WTC11 (cell line): Measurements from ENCODE around the gene NDST3. TPM values are rescaled to one million over a fixed set of nuclear protein-coding genes. Genes with fewer than 3 reads are reported as not detected.

Experiments used
- ATAC-seq: fragments of 200-7000 bp; cut with Tn5 transposase; 2 replicates; pipeline ENCODE4 v1.10.0; 2021; ENCODE audit warnings: mild to moderate bottlenecking, moderate library complexity
- CTCF ChIA-PET: fragments of 300-600 bp; sonication (Branson Sonifier 250); formaldehyde crosslinking; loops from one replicate; lab custom pipeline; 2021; ENCODE audit warnings: antibody characterized with exemption; lab: Charles Lee
- POLR2A ChIA-PET: fragments of 350-600 bp; sonication (Branson Sonifier 250); formaldehyde crosslinking; loops from one replicate; lab custom pipeline; 2021; ENCODE audit warnings: antibody characterized with exemption; lab: Charles Lee
- DNase-seq: peaks from one replicate; pipeline ENCODE4 v3.0.0; 2021; ENCODE audit warnings: low spot score
- H3K27ac Mint-ChIP-seq: 2 replicates; pipeline ENCODE4 v1.8.0; 2021; ENCODE audit warnings: mixed read lengths
- H3K27me3 Mint-ChIP-seq: 2 replicates; pipeline ENCODE4 v1.8.0; 2021; ENCODE audit warnings: low read depth, mild to moderate bottlenecking, moderate library complexity, mixed read lengths
- H3K36me3 Mint-ChIP-seq: 2 replicates; pipeline ENCODE4 v1.8.0; 2021; ENCODE audit warnings: mixed read lengths
- H3K4me1 Mint-ChIP-seq: 2 replicates; pipeline ENCODE4 v1.8.0; 2022; ENCODE audit warnings: mixed read lengths
- H3K4me3 Mint-ChIP-seq: 2 replicates; pipeline ENCODE4 v1.8.0; 2021; ENCODE audit warnings: mild to moderate bottlenecking, moderate library complexity, mixed read lengths
- H3K9me3 Mint-ChIP-seq: 2 replicates; pipeline ENCODE4 v1.8.0; 2021; ENCODE audit warnings: mixed read lengths
- AFF4 ChIP-seq: sonication (generic); formaldehyde crosslinking; IDR thresholded peaks from 2 replicates; pipeline ENCODE4 v1.8.1; 2023; ENCODE audit warnings: mild to moderate bottlenecking, missing genetic modification reagents, borderline replicate concordance
- ATF6 ChIP-seq: sonication (generic); formaldehyde crosslinking; IDR thresholded peaks from 2 replicates; pipeline ENCODE4 v1.8.1; 2023; ENCODE audit warnings: mild to moderate bottlenecking, missing genetic modification reagents
- E2F1 ChIP-seq: sonication (generic); formaldehyde crosslinking; IDR thresholded peaks from 2 replicates; pipeline ENCODE4 v1.8.0; 2022; ENCODE audit warnings: mild to moderate bottlenecking, missing genetic modification reagents
- ERG ChIP-seq: fragments of 250-450 bp; sonication (Bioruptor Pico); IDR thresholded peaks from 2 replicates; pipeline ENCODE4 v1.8.0; 2021; ENCODE audit warnings: mild to moderate bottlenecking
- FOXJ3 ChIP-seq: sonication (generic); formaldehyde crosslinking; IDR thresholded peaks from 2 replicates; pipeline ENCODE4 v1.9.0; 2021; ENCODE audit warnings: missing genetic modification reagents, mild to moderate bottlenecking, borderline replicate concordance
- HMGXB4 ChIP-seq: sonication (generic); formaldehyde crosslinking; IDR thresholded peaks from 2 replicates; pipeline ENCODE4 v1.8.1; 2023; ENCODE audit warnings: mild to moderate bottlenecking, moderate library complexity, missing genetic modification reagents
- IRF1 ChIP-seq: sonication (generic); formaldehyde crosslinking; IDR thresholded peaks from 2 replicates; pipeline ENCODE4 v1.8.0; 2023; ENCODE audit warnings: missing genetic modification reagents
- MAX ChIP-seq: sonication (generic); formaldehyde crosslinking; IDR thresholded peaks from 2 replicates; pipeline ENCODE4 v1.8.0; 2022; ENCODE audit warnings: mild to moderate bottlenecking, missing genetic modification reagents
- MXD4 ChIP-seq: fragments of 250-450 bp; sonication (Bioruptor Pico); IDR thresholded peaks from 2 replicates; pipeline ENCODE4 v1.8.0; 2021; ENCODE audit warnings: mild to moderate bottlenecking, moderate library complexity, borderline replicate concordance
- NR1H2 ChIP-seq: sonication (generic); formaldehyde crosslinking; IDR thresholded peaks from 2 replicates; pipeline ENCODE4 v1.9.0; 2021; ENCODE audit warnings: mild to moderate bottlenecking, moderate library complexity, missing genetic modification reagents
- OVOL2 ChIP-seq: fragments of 250-450 bp; sonication (Bioruptor Pico); IDR thresholded peaks from 2 replicates; pipeline ENCODE4 v1.9.0; 2021; ENCODE audit warnings: mild to moderate bottlenecking, borderline replicate concordance
- SOX15 ChIP-seq: fragments of 250-450 bp; sonication (Bioruptor Pico); IDR thresholded peaks from 2 replicates; pipeline ENCODE4 v1.9.0; 2021; ENCODE audit warnings: mild to moderate bottlenecking
- ZBTB21 ChIP-seq: sonication (generic); formaldehyde crosslinking; IDR thresholded peaks from 2 replicates; pipeline ENCODE4 v1.8.1; 2023; ENCODE audit warnings: mild to moderate bottlenecking, missing genetic modification reagents, borderline replicate concordance
- ZMAT4 ChIP-seq: fragments of 250-450 bp; sonication (Bioruptor Pico); IDR thresholded peaks from 2 replicates; pipeline ENCODE4 v1.9.0; 2021; ENCODE audit warnings: mild to moderate bottlenecking
- ZNF121 ChIP-seq: sonication (generic); formaldehyde crosslinking; IDR thresholded peaks from 2 replicates; pipeline ENCODE4 v1.8.0; 2023; ENCODE audit warnings: missing genetic modification reagents
- ZNF138 ChIP-seq: sonication (generic); formaldehyde crosslinking; conservative IDR thresholded peaks from 2 replicates; pipeline ENCODE4 v1.8.1; 2022; ENCODE audit warnings: mild to moderate bottlenecking, moderate library complexity, missing genetic modification reagents
- ZNF219 ChIP-seq: sonication (generic); formaldehyde crosslinking; IDR thresholded peaks from 2 replicates; pipeline ENCODE4 v1.8.0; 2023; ENCODE audit warnings: missing genetic modification reagents, mild to moderate bottlenecking, borderline replicate concordance
- ZNF232 ChIP-seq: sonication (generic); formaldehyde crosslinking; IDR thresholded peaks from 2 replicates; pipeline ENCODE4 v1.8.0; 2022; ENCODE audit warnings: mild to moderate bottlenecking, missing genetic modification reagents
- ZNF416 ChIP-seq: fragments of 250-450 bp; sonication (Bioruptor Pico); IDR thresholded peaks from 2 replicates; pipeline ENCODE4 v1.9.0; 2021; ENCODE audit warnings: mild to moderate bottlenecking, inconsistent platforms
- ZNF423 ChIP-seq: fragments of 250-450 bp; sonication (Bioruptor Pico); IDR thresholded peaks from 2 replicates; pipeline ENCODE4 v2.1.2; 2022; ENCODE audit warnings: mild to moderate bottlenecking, moderate library complexity
- ZNF671 ChIP-seq: fragments of 250-450 bp; sonication (Bioruptor Pico); IDR thresholded peaks from 2 replicates; pipeline ENCODE4 v1.8.0; 2021; ENCODE audit warnings: mild to moderate bottlenecking
- ZSCAN18 ChIP-seq: fragments of 250-450 bp; sonication (Bioruptor Pico); IDR thresholded peaks from 2 replicates; pipeline ENCODE4 v2.1.2; 2022; ENCODE audit warnings: mild to moderate bottlenecking, moderate library complexity
- total RNA-seq: library from RNA; stranded (reverse); gene quantifications from 3 replicates; pipeline ENCODE4 v1.2.3, GENCODE V29; 2021

Gene NDST3
- total RNA-seq, 1 experiment from 2014 or later: 0.37 TPM

GRCh38 chr4:118285931-118286330 is 251.6 kb downstream of the NDST3 start:
- Mint-ChIP-seq H3K27me3 (no peaks in the 10 kb centered on the region), H3K4me1 (peaks cover 12% of the 10 kb centered on the region), H3K27ac (no peak overlapping the region), H3K4me3 (no peak overlapping the region), H3K9me3 (no peaks in the 10 kb centered on the region), H3K36me3 (peaks cover 6% of the 10 kb centered on the region; the same call in 1 of the 2 replicates)
- no peak for DNase-seq
- ChIA-PET POLR2A (no interaction called here), CTCF (no interaction called here)
- no peak for ATAC-seq
- TF ChIP-seq ZNF423 (CRISPR knock-in tag) (no peak), ZNF671 (CRISPR knock-in tag) (no peak), NR1H2 (CRISPR knock-in tag) (no peak), ZMAT4 (CRISPR knock-in tag) (no peak), MAX (CRISPR knock-in tag) (no peak), IRF1 (CRISPR knock-in tag) (no peak), ZNF138 (no peak), ERG (CRISPR knock-in tag) (no peak), OVOL2 (no peak)

- no peak for DNase-seq
Measured at GRCh38 chr4:118286685-118287084, 252.4 kb downstream of the NDST3 start.

More at GRCh38 chr4:118286685-118287084, 252.4 kb downstream of the NDST3 start:
- CTCF ChIA-PET: no interaction called here
- no peak for ATAC-seq
- TF ChIP-seq AFF4 (no peak), ATF6 (CRISPR knock-in tag) (no peak), ZNF219 (no peak), MXD4 (CRISPR knock-in tag) (no peak), HMGXB4 (CRISPR knock-in tag) (no peak), FOXJ3 (CRISPR knock-in tag) (no peak), ZNF121 (CRISPR knock-in tag) (no peak), ZNF416 (CRISPR knock-in tag) (no peak), ZSCAN18 (CRISPR knock-in tag) (no peak), E2F1 (CRISPR knock-in tag) (no peak), ZNF423 (CRISPR knock-in tag) (no peak), ZNF232 (no peak), ZMAT4 (CRISPR knock-in tag) (no peak), SOX15 (no peak), ZBTB21 (no peak)
- TF ChIP-seq, all 79 proteins: peak for 0
- H3K36me3 Mint-ChIP-seq: no peaks in the 10 kb centered on the region; the same call in 1 of the 2 replicates
- POLR2A ChIA-PET: no interaction called here
- H3K4me1 Mint-ChIP-seq: peaks cover 5% of the 10 kb centered on the region
- no peak overlapping the region for H3K27ac Mint-ChIP-seq
- no peaks in the 10 kb centered on the region for H3K27me3 Mint-ChIP-seq
- H3K4me3 Mint-ChIP-seq: no peak overlapping the region
- no peaks in the 10 kb centered on the region for H3K9me3 Mint-ChIP-seq
